ENCODE data around the gene MVB12B. TPM values are rescaled to one million over a fixed set of nuclear protein-coding genes. Genes with fewer than 3 reads are reported as not detected.

The MVB12B gene
- total and polyA plus RNA-seq, 2 of the 8 experiments (the other 6 are each of a cell fraction or from before 2014, with no cell fraction given): 2.6 to 5.0 TPM

GRCh38 chr9:126367139-126367538 is 40.5 kb downstream of the MVB12B start (continued):
- TF ChIP-seq ATF2 (IDR thresholded peaks at IDR 0.05; ENCODE audit: low read length) (no peak), SIRT6 (IDR thresholded peaks at IDR 0.05; ENCODE audit: low read length) (no peak), PHF8 (conservative IDR thresholded peaks at IDR 0.05; ENCODE audit: low read depth, low read length) (no peak)
